Ovary (tissue), 3 donors: ENCODE data around the gene SHC1.

Source experiments
- EP300 ChIP-seq: sonication (generic); formaldehyde crosslinking; IDR thresholded peaks from one replicate; pipeline ENCODE4 v1.6.1; 2017; ENCODE audit warnings: antibody characterized with exemption
- POLR2A ChIP-seq: fragments of 450-650 bp; IDR thresholded peaks from one replicate; pipeline ENCODE4 v1.6.1; 2017; ENCODE audit warnings: antibody characterized with exemption, mild to moderate bottlenecking, moderate library complexity
- TF ChIP-seq, protein P1 (sequence below), 3 donors: fragments of 450-650 bp in 2 of 3; fragments of 200-600 bp in 1 of 3; IDR thresholded peaks; one replicate each; pipeline versions ENCODE4 v1.5.1 to v1.8.0; 2016 to 2022; ENCODE audit warnings: antibody characterized with exemption in 3 of 3, mild to moderate bottlenecking in 1 of 3
- donor health status: DM: no; HTN: no; CAD: no.

DNA sequence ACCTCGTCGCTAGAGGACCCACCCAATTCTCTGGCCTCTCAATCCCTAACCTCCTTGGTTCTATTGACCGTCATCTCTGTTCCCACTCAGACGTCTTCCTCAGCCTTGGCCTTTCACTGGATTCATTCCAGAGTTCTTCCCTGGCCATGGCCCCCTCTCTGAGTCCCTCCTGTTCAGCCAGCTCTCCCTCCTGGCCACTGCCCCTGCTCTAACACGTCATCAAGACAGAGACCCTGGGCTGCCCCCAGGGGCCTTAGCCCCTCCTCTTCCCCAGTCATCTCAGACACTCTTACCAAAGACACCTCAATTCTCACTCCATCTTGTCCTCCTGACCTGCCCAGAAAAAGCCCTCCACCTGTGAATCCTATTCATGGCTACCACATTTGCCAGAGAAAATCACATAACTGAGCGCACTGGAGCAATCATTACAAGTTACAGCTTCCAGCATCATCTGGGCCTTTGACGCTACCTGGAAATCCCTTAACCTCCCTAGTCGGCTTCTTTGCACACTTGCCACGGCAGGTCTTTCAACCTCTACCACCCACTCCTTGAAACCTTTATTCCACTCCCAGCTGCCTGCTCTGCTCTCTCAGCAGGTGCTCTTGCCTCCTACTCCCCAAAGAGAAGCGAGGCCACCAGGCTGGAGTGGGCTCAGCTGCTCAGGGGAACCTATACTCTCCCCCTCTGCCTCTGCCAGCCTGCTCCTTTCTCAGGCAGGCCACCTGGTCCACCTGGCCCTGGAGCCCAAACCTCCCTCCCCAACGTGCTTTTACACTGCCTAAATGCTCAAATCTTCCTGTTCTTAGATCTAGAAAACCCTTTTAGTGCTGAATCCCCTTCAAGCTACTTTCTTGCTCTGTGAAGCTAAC lies 49.1 kb upstream of the SHC1 start:
- TF ChIP-seq, protein P1, sequence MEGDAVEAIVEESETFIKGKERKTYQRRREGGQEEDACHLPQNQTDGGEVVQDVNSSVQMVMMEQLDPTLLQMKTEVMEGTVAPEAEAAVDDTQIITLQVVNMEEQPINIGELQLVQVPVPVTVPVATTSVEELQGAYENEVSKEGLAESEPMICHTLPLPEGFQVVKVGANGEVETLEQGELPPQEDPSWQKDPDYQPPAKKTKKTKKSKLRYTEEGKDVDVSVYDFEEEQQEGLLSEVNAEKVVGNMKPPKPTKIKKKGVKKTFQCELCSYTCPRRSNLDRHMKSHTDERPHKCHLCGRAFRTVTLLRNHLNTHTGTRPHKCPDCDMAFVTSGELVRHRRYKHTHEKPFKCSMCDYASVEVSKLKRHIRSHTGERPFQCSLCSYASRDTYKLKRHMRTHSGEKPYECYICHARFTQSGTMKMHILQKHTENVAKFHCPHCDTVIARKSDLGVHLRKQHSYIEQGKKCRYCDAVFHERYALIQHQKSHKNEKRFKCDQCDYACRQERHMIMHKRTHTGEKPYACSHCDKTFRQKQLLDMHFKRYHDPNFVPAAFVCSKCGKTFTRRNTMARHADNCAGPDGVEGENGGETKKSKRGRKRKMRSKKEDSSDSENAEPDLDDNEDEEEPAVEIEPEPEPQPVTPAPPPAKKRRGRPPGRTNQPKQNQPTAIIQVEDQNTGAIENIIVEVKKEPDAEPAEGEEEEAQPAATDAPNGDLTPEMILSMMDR (IDR thresholded peaks at IDR 0.05), result no peak
- TF ChIP-seq POLR2A (no peak), EP300 (no peak)
